Esophagus squamous epithelium (tissue), 4 donors: Measurements from ENCODE around the gene ALPP.

Experiments
- POLR2A ChIP-seq, 4 donors: fragments of 450-650 bp; IDR thresholded peaks; one replicate each; pipeline ENCODE4 v1.6.1; 2017; ENCODE audit warnings: antibody characterized with exemption in 4 of 4, mild to moderate bottlenecking in 4 of 4, moderate library complexity in 3 of 4
- TF ChIP-seq, protein P1 (sequence below), 6 experiments: fragments of 450-650 bp in 4 of 6; fragments of 200-600 bp in 2 of 6; sonication (generic) in 2 of 6; IDR thresholded peaks; one replicate each; pipeline ENCODE4 v1.5.1; 2016 to 2019; ENCODE audit warnings: antibody characterized with exemption in 6 of 6, mild to moderate bottlenecking in 4 of 6, moderate library complexity in 4 of 6

DNA sequence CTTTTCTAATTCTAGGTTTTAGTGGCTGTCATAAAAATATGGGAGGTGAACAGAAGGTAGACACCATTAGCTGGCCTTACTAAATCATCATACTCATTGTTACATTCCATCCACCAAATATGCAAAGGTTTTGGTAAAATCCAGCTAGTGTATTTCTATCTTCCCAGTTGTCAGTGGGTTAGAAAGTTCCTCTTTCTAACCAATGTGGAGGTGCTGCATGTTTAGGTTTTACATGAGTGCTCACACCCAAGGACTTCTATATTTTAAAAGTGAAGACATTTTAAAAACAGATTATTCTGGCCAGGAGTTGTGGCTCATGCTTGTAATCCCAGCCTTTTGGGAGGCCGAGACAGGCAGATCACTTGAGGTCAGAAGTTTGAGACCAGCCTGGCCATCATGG lies 5.9 kb downstream of the ALPP start:
- TF ChIP-seq, protein P1, sequence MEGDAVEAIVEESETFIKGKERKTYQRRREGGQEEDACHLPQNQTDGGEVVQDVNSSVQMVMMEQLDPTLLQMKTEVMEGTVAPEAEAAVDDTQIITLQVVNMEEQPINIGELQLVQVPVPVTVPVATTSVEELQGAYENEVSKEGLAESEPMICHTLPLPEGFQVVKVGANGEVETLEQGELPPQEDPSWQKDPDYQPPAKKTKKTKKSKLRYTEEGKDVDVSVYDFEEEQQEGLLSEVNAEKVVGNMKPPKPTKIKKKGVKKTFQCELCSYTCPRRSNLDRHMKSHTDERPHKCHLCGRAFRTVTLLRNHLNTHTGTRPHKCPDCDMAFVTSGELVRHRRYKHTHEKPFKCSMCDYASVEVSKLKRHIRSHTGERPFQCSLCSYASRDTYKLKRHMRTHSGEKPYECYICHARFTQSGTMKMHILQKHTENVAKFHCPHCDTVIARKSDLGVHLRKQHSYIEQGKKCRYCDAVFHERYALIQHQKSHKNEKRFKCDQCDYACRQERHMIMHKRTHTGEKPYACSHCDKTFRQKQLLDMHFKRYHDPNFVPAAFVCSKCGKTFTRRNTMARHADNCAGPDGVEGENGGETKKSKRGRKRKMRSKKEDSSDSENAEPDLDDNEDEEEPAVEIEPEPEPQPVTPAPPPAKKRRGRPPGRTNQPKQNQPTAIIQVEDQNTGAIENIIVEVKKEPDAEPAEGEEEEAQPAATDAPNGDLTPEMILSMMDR (IDR thresholded peaks at IDR 0.05) = no peak
- no peak for TF ChIP-seq POLR2A (IDR thresholded peaks at IDR 0.05)
